Fibroblast of pulmonary artery (primary cell): ENCODE data around the gene C17orf67.
"Not testable (repeated sequence)": the region's sequence is repeated elsewhere in the genome, so short reads cannot be mapped to it uniquely, and the experiment has no call there.

Experiments used
- DNase-seq: peaks from one replicate; pipeline ENCODE4 v3.0.0-alpha.2; 2010; ENCODE audit warnings: low read depth
- H3K4me3 ChIP-seq: replicated peaks from 2 replicates; pipeline ENCODE4 v1.5.1; 2011; ENCODE audit warnings: low read depth, mild to moderate bottlenecking, control low read depth, low read length, moderate library complexity
- CTCF ChIP-seq: IDR thresholded peaks from 2 replicates; pipeline ENCODE4 v1.5.1; 2011; ENCODE audit warnings: mild to moderate bottlenecking, control low read depth, low read length, inconsistent platforms; ENCODE audit errors: missing control alignments

The C17orf67 gene

GRCh38 chr17:56771975-56772374, 61.7 kb downstream of the C17orf67 start:
- H3K4me3 ChIP-seq: no peak overlapping the region
- TF ChIP-seq CTCF: no peak
- DNase-seq: no peak

- H3K4me3 ChIP-seq: no peak overlapping the region
- DNase-seq: no peak
- TF ChIP-seq CTCF: no peak
These were observed 62.2 kb downstream of the C17orf67 start for GRCh38 chr17:56771563-56771962.

- no peak for TF ChIP-seq CTCF
- no peak for DNase-seq
- no peak overlapping the region for H3K4me3 ChIP-seq
These were observed 63.3 kb downstream of the C17orf67 start for GRCh38 chr17:56770427-56770826.

GRCh38 chr17:56765449-56765848, 68.3 kb downstream of the C17orf67 start:
- no peak for TF ChIP-seq CTCF
- DNase-seq: no peak
- no peak overlapping the region for H3K4me3 ChIP-seq

GRCh38 chr17:56762988-56763387, 70.7 kb downstream of the C17orf67 start:
- no peak for DNase-seq
- H3K4me3 ChIP-seq: no peak overlapping the region
- no peak for TF ChIP-seq CTCF

GRCh38 chr17:56762144-56762543, 71.6 kb downstream of the C17orf67 start:
- no peak overlapping the region for H3K4me3 ChIP-seq
- DNase-seq: no peak
- no peak for TF ChIP-seq CTCF

- no peak for DNase-seq
- no peak overlapping the region for H3K4me3 ChIP-seq
- TF ChIP-seq CTCF: no peak
These were observed 72.3 kb downstream of the C17orf67 start for GRCh38 chr17:56761387-56761786.

- not testable (repeated sequence) for H3K4me3 ChIP-seq, DNase-seq
These were observed 76.1 kb downstream of the C17orf67 start for GRCh38 chr17:56757611-56758010.
